ENCODE measurements around the gene ANKRD11. TPM values are rescaled to one million over a fixed set of nuclear protein-coding genes. Genes with fewer than 3 reads are reported as not detected.

Gene ANKRD11
- polyA plus RNA-seq, 3 donors from 2014 or later: 3.7 to 14.3 (median 8.5) TPM

DNA sequence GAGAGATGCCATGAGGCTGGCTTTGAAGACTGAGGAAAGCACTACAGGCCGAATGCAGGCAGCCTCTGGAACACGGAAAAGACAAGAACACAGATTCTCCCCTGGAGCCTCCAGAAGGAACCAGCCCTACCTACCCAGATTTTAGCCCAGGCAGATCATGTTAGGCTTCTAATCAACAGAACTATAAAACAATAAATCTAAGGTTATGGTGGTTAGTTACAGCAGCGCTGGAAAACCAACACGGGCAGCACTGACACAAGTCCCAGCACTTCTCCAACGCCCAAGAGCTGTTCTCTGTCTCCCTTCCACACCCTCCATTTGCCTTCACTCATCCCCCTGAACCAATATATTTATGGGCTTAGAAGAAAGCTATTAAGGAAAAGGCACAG is 7.5 kb downstream of the ANKRD11 start:
- Mint-ChIP-seq H3K4me3 (peak overlapping the region; percentile 80 to 87 (median 80)), H3K4me1 (peaks cover 90 to 95% of the 10 kb centered on the region in 2 donors), H3K27ac (peak overlapping the region; percentile 32 to 80 (median 73)), H3K36me3 (peaks cover 0 to 5% (median 0%) of the 10 kb centered on the region in 3 donors), H3K27me3 (ENCODE audit: low read depth in 3 of 3) (peaks cover 22 to 29% (median 27%) of the 10 kb centered on the region in 3 donors), H3K9me3 (no peaks in the 10 kb centered on the region)
- DNase-seq: no peak

DNA sequence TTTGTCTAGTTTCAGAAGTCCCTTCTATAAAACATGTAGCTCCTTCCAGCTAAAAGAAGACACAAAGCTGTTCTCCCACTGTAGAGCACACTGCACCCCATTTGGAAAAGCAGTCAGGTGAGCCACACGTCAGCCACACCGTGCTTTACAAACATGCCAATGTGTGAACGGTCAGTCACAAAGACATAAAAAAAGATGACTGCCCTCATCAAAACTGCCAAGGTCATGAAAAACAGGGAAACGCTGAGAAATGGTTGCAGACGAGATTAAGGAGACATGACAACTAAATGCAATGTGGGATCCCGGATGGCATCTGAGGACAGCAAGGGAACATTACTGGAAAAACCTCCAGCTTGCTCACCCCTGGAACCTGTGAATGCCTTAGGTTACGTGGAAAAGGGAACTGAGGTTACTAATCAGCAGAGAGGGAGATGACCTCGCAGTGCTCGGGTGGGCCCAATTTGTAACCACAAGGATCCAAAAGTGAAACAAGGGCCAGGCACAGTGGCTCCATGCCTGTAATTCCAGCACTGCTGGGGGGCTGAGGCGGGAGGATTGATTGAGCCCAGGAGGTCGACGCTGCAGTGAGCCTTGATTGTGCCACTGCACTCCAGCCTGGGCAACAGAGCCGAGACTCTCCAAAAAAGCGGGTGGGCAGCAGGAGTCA is 8.1 kb downstream of the ANKRD11 start:
- no peak for DNase-seq
- peaks cover 90 to 94% of the 10 kb centered on the region in 2 donors for H3K4me1 Mint-ChIP-seq
- H3K27me3 Mint-ChIP-seq (ENCODE audit: low read depth in 3 of 3): peaks cover 21 to 30% (median 27%) of the 10 kb centered on the region in 3 donors
- peak overlapping the region; percentile 67 to 83 (median 80) for H3K4me3 Mint-ChIP-seq
- peak overlapping the region; percentile 2 to 80 (median 73) for H3K27ac Mint-ChIP-seq
- H3K9me3 Mint-ChIP-seq: no peaks in the 10 kb centered on the region
- peaks cover 0 to 5% (median 0%) of the 10 kb centered on the region in 3 donors for H3K36me3 Mint-ChIP-seq

DNA sequence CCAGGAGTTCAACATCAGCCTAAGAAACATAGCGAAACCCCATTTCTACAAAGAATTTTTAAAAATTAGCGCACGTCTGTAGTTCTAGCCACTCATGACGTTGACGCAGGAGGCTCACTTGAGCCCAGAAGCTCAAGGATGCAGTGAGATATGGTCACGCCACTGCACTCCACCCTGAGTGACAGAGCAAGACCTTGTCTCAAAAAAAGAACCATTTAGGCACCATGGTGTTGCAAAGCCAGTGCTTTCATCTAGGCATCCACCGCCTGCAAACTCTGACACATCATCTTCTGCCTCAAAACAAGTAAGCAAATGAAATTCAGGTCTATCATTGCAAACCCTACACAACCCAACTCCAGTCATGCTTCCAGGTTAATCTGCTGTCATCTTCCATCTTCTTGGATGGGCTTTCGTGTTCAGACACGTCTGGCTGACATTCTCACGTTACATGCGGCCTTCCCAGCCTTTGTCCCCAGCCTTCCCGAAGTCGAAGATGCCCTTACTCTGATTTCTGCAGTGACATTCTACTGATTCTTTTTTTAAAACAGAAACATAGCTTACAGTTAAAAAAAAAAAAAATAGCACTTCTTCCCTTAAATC is 8.9 kb downstream of the ANKRD11 start:
- peaks cover 91 to 94% of the 10 kb centered on the region in 2 donors for H3K4me1 Mint-ChIP-seq
- H3K9me3 Mint-ChIP-seq: no peaks in the 10 kb centered on the region
- no peak for DNase-seq
- peaks cover 22 to 35% (median 25%) of the 10 kb centered on the region in 3 donors for H3K27me3 Mint-ChIP-seq (ENCODE audit: low read depth in 3 of 3)
- peak overlapping the region in 3 of 6 donors; percentile 23 to 76 (median 38) for H3K27ac Mint-ChIP-seq
- peaks cover 0 to 5% (median 0%) of the 10 kb centered on the region in 3 donors for H3K36me3 Mint-ChIP-seq
- H3K4me3 Mint-ChIP-seq: peak overlapping the region; percentile 52 to 80 (median 80)

DNA sequence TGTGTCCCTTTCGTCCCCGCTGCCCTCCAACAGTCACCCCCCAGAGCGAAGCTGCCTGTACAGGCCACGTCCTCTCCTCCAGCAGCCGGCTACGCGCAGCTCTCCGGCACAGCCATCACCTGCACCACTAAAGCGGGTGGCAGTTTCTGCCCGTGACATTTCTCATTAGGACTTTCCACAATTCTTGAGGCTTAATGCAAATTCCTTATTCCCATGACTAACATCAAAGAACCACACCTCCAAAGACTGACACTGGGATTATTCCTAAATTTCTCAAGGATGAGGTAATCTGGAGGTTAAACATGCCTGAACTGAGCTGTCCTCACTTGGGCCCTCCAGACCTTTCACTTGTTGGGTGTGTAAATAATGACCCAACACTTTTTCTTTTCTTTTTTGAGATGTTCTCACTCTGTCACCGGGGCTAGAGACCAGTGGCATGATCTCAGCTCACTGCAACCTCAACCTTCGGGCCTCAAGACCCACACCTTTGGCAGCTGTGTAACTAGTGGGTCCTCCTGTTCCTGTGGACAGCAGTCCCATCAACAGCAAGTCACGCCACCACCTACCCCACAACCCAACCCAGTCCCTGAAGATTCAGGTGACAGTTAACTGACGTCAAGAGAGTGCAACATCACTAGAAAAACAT is 11.7 kb downstream of the ANKRD11 start:
- peak overlapping the region; percentile 31 to 94 (median 81) for H3K27ac Mint-ChIP-seq
- peak; percentile 49 to 68 (median 67) for DNase-seq
- peaks cover 0 to 5% (median 4%) of the 10 kb centered on the region in 3 donors for H3K36me3 Mint-ChIP-seq
- peak overlapping the region; percentile 63 to 76 (median 67) for H3K4me3 Mint-ChIP-seq
- H3K27me3 Mint-ChIP-seq (ENCODE audit: low read depth in 3 of 3): peaks cover 12 to 30% (median 22%) of the 10 kb centered on the region in 3 donors
- peaks cover 0 to 1% (median 0%) of the 10 kb centered on the region in 6 donors for H3K9me3 Mint-ChIP-seq
- peaks cover 91 to 94% of the 10 kb centered on the region in 2 donors for H3K4me1 Mint-ChIP-seq

DNA sequence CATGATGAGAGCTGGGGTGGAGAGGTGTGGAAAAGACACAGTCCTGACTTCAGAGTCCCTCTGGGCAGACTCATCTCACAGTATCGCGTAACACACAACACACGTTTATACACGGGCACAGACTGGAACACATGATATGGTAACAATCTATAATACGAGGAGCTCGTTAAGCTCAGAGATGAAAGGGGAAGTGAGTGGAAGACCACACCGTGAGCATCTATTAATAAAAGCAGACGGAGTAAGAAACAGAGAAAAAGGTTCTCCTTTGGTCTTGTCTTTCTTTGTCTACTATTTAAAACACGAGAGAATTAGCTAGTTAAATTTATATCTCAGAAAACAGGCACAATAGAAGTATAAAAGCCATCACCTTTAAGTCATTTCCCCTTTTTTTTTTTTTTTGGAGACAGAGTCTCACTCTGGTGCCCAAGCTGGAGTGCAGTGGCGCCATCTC is 13.5 kb downstream of the ANKRD11 start:
- Mint-ChIP-seq H3K27me3 (ENCODE audit: low read depth in 3 of 3) (peaks cover 17 to 38% (median 28%) of the 10 kb centered on the region in 3 donors), H3K9me3 (peaks cover 0 to 1% (median 0%) of the 10 kb centered on the region in 6 donors), H3K27ac (peak overlapping the region in 4 of 6 donors; percentile 15 to 36 (median 27)), H3K36me3 (peaks cover 0 to 4% (median 4%) of the 10 kb centered on the region in 3 donors), H3K4me1 (peaks cover 91 to 94% of the 10 kb centered on the region in 2 donors), H3K4me3 (peak overlapping the region; percentile 27 to 78 (median 51))
- no peak for DNase-seq

DNA sequence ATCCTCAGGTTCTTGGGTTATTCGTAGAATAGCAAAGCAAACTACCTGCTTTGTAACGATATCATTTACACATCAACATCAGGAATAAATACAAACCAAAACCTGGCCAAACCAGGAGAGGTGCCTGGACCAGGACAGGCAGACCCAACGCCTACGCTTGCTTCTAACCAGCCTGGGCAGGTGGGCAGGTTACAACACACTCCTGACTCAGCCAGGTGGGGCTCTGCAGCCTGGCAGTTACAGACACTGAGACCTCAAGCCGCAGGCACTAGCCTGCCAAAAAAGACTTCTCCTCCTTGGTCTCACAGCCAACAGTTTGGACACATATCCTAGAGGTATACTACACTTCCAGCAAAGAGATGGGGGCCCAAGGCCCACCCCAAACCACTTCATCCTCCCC is 14.0 kb downstream of the ANKRD11 start:
- peaks cover 0 to 1% (median 0%) of the 10 kb centered on the region in 6 donors for H3K9me3 Mint-ChIP-seq
- peaks cover 0 to 4% (median 3%) of the 10 kb centered on the region in 3 donors for H3K36me3 Mint-ChIP-seq
- peak overlapping the region in 5 of 6 donors; percentile 15 to 48 (median 36) for H3K27ac Mint-ChIP-seq
- peak overlapping the region; percentile 28 to 78 (median 51) for H3K4me3 Mint-ChIP-seq
- DNase-seq: no peak
- peaks cover 91 to 94% of the 10 kb centered on the region in 2 donors for H3K4me1 Mint-ChIP-seq
- peaks cover 19 to 39% (median 30%) of the 10 kb centered on the region in 3 donors for H3K27me3 Mint-ChIP-seq (ENCODE audit: low read depth in 3 of 3)

DNA sequence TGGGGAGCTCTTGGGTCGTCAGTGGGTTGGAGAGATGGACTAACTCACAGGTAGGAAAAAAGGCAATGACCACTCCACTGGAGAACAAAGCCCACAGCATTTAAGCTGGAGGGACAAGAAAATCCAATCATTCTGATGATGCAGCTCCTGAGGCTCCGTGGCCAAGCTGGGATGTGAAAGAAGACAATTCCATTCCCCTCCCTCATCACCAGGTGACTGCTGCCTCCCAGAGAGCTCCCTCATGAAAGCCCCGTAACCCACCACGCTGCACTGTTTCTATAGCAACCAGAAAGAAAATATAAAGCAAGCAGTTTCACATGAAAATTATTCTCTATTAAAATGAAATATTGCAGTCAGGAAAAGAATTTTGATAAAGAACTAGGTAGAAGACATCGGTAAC is 15.2 kb downstream of the ANKRD11 start:
- no peak for DNase-seq
- Mint-ChIP-seq H3K27me3 (ENCODE audit: low read depth in 3 of 3) (peaks cover 16 to 39% (median 28%) of the 10 kb centered on the region in 3 donors), H3K9me3 (peaks cover 0 to 1% (median 0%) of the 10 kb centered on the region in 6 donors), H3K4me1 (peaks cover 91 to 94% of the 10 kb centered on the region in 2 donors), H3K27ac (no peak overlapping the region), H3K36me3 (peaks cover 0 to 4% (median 3%) of the 10 kb centered on the region in 3 donors), H3K4me3 (peak overlapping the region in 3 of 5 donors; percentile 4 to 79 (median 45))

DNA sequence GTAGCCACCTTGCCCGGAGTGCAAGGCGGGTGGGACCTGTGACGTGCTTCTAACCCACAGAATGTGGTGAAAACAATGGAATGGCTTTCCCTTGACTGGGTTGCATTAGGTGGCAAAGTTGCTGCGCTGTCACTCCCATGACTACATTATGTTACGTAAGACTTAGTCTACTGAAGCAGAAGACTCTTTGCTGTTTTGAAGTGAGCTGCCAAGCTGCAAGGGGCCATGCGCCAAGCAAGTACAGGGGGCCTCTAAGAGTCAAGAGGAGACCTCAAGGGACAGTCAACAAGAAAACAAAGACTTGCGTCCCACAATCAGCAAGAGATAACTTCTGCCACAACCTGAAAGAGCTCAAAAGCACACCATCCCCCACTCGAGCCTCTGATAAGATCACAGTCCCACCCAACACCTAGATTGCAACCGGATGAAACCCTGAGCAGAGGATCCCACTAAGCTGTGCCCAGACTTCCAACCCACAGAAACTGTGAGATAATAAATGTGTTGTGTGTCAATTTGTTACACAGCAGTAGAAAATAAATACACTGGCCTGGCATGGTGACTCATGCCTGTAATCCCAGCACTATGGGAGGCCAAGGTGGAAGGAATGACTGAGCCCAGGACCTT is 16.5 kb downstream of the ANKRD11 start:
- peaks cover 0 to 4% (median 3%) of the 10 kb centered on the region in 3 donors for H3K36me3 Mint-ChIP-seq
- H3K9me3 Mint-ChIP-seq: peaks cover 0 to 1% (median 0%) of the 10 kb centered on the region in 6 donors
- H3K27me3 Mint-ChIP-seq (ENCODE audit: low read depth in 3 of 3): peaks cover 13 to 35% (median 24%) of the 10 kb centered on the region in 3 donors
- peak overlapping the region; percentile 21 to 82 (median 55) for H3K27ac Mint-ChIP-seq
- H3K4me3 Mint-ChIP-seq: peak overlapping the region; percentile 70 to 90 (median 76)
- peaks cover 91% of the 10 kb centered on the region in 2 donors for H3K4me1 Mint-ChIP-seq
- DNase-seq: no peak

DNA sequence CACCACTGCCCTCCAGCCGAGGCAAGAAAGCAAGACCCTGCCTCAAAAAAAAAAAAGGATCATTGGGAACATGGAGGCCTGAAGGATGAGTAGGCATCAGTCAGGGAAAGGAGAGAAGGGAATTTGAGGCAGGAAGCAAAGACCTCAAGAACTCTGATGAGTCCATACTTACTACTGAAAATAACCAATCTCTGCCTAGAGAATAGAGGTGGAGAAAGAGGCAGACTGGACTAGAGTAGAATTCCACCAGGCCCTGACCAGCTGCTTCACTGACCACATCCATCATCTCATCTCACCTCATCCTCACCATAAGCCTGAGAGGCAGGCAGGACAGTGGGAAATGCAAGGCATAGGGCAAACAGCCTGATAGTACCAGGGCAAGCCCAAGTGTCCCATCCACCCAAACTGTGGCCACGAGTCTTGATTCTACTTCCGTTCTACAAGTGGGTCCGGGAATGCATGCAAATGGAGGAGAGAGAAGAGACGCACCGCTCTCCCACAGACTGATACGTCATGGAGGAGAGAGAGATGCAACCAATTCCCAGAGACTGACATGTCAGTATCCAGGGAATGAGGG is 17.1 kb downstream of the ANKRD11 start:
- DNase-seq: no peak
- Mint-ChIP-seq H3K27ac (peak overlapping the region; percentile 56 to 82 (median 68)), H3K36me3 (peaks cover 0 to 4% (median 3%) of the 10 kb centered on the region in 3 donors), H3K27me3 (ENCODE audit: low read depth in 3 of 3) (peaks cover 8 to 31% (median 18%) of the 10 kb centered on the region in 3 donors), H3K4me1 (peaks cover 88 to 91% of the 10 kb centered on the region in 2 donors), H3K4me3 (peak overlapping the region; percentile 70 to 90 (median 76)), H3K9me3 (peaks cover 0 to 1% (median 0%) of the 10 kb centered on the region in 6 donors)

DNA sequence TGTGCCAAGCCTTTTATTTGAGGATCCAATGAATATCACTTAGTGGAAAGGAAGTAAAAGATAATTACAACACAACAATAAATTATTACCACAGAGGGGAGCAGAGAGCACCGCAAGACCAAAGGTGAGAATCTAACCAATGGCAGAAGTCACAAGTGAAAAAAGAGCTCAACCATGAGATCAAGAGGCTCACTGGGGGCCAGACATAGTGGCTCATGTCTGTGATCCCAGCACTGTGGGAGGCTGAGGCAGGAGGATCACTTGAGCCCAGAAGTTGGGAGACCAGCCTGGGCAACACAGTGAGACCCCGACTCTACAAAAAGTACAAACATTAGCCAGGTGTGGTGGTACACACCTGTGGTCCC is 17.7 kb downstream of the ANKRD11 start:
- DNase-seq: peak in 2 of 3 donors; percentile 50 to 54
- H3K9me3 Mint-ChIP-seq: peaks cover 0 to 1% (median 0%) of the 10 kb centered on the region in 6 donors
- H3K27ac Mint-ChIP-seq: peak overlapping the region; percentile 20 to 82 (median 66)
- H3K27me3 Mint-ChIP-seq (ENCODE audit: low read depth in 3 of 3): peaks cover 8 to 32% (median 19%) of the 10 kb centered on the region in 3 donors
- H3K4me1 Mint-ChIP-seq: peaks cover 88 to 91% of the 10 kb centered on the region in 2 donors
- H3K36me3 Mint-ChIP-seq: peaks cover 0 to 4% (median 3%) of the 10 kb centered on the region in 3 donors
- peak overlapping the region; percentile 70 to 90 (median 76) for H3K4me3 Mint-ChIP-seq

DNA sequence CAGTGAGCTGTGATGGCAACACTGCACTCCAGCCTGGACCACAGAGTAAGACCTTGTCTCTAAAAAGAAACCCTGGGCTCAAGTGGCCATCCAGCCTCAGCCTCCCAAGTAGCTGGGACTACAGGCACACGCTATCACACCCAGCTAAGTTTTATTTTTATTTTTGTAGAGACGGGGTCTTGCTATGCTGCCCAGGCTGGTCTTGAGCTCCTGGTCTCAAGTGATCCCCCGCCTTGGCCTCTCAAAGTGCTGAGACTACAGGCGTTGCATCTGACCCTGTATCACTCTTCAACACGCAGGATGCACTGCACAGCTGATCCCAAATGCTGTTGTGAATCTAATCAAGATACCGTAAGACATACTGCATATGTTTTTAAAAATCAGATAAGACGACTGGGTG is 23.0 kb downstream of the ANKRD11 start:
- no peak for DNase-seq
- Mint-ChIP-seq H3K36me3 (peaks cover 0 to 6% (median 0%) of the 10 kb centered on the region in 3 donors), H3K4me1 (peaks cover 82 to 86% of the 10 kb centered on the region in 2 donors), H3K9me3 (no peaks in the 10 kb centered on the region), H3K4me3 (peak overlapping the region in 2 of 5 donors; percentile 46 to 64), H3K27me3 (ENCODE audit: low read depth in 3 of 3) (peaks cover 3 to 20% (median 9%) of the 10 kb centered on the region in 3 donors), H3K27ac (peak overlapping the region in 4 of 6 donors; percentile 28 to 71 (median 46))

DNA sequence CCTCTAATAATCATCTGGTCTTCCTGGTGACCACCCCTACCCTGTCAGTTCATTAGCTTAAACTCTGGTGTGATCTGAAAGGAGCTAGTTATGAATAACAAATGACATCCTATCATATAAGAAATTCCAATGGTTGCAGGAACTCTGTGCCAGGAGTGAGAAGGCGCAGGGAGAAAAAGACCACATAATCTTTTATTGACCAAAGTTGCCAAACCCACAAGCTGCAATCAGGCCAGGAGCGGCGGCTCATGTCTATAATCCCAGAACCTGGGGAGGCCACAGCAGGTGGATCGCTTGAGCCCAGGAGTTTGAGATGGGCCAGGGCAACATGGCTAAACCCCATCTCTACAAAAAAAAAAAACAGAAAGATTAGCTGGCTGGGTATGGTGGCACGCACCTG is 23.4 kb downstream of the ANKRD11 start:
- peak overlapping the region in 2 of 5 donors; percentile 24 to 46 for H3K4me3 Mint-ChIP-seq
- no peaks in the 10 kb centered on the region for H3K9me3 Mint-ChIP-seq
- peaks cover 78 to 82% of the 10 kb centered on the region in 2 donors for H3K4me1 Mint-ChIP-seq
- H3K36me3 Mint-ChIP-seq: peaks cover 0 to 6% (median 0%) of the 10 kb centered on the region in 3 donors
- peaks cover 3 to 20% (median 8%) of the 10 kb centered on the region in 3 donors for H3K27me3 Mint-ChIP-seq (ENCODE audit: low read depth in 3 of 3)
- peak overlapping the region in 4 of 6 donors; percentile 21 to 73 (median 46) for H3K27ac Mint-ChIP-seq
- no peak for DNase-seq
